GM19324 (cell line): ENCODE data around the gene ERBB4.
"Not testable (repeated sequence)": the region's sequence is repeated elsewhere in the genome, so short reads cannot be mapped to it uniquely, and the experiment has no call there.

Experiments used
- ATAC-seq: cut with Tn5 transposase; IDR thresholded peaks from one replicate; pipeline ENCODE4 v1.9.1; 2021; ENCODE audit warnings: mild to moderate bottlenecking, moderate library complexity; ENCODE audit not compliant: unreplicated experiment, low FRiP score

ERBB4 gene

DNA sequence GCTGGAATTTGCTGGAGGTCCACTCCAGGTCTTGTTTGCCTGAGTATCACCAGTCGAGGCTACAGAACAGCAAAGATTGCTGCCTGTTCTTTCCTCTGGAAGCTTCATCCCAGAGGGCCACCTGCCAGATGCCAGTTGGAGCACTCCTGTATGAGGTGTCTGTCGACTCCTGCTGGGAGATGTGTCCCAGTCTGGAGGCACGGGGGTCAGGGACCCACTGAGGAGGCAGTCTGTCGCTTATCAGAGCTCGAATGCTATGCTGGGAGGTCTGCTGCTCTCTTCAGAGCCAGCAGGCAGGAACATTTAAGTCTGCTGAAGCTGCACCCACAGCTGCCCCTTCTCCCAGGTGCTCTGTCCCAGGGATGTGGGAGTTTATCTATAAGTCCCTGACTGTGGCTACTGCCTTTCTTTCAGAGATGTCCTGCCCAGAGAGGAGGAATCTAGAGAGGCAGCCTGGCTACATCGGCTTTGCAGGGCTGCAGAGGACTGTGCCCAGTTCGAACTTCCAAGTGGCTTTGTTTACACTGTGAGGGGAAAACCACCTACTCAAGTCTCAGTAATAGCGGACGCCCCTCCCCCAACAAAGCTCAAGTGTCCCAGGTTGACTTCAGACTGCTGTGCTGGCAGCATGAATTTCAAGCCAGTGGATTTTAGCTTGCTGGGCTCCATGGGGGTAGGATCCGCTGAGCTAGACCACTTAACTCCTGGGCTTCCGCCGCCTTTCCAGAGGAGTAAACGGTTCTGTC is 301.1 kb downstream of the ERBB4 start:
- no peak for ATAC-seq

DNA sequence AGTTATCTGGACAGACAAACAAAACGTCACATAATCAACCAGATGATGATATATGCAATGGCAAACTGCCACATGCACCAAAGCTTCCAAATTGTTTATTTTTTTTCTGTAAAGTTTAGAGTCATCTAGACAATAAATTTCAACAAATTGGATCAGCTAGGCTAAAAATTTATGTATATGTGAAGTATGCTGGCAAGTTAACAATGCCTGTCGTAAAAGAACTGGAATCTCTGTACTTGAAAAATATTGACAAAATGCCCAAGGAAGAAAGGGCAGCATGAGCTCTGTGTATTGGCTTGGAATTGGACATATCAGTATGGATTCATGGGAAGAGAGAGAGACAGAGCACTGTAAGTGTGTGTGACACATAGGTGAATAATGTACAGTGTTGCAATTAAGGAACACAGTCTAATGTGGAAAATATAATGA is 309.8 kb downstream of the ERBB4 start:
- ATAC-seq, result no peak

DNA sequence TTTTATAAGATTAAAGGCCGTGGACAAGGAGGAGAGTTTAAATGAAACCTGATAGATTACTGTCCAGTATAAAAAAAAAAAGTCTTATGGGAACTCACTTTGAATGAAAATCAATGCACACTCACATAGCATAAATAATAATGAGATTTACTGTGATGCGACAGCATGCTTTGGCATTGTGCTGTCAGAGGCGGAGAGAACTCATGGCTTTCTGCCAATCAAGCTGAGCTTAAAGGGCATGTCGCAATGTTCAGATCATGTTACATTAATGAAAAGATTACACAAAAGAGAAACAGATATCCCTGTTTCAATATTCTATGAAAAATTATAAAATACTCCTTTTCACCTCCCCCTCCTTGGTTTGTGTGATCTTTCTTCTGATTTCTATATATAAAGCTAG is 310.8 kb downstream of the ERBB4 start:
- no peak for ATAC-seq

DNA sequence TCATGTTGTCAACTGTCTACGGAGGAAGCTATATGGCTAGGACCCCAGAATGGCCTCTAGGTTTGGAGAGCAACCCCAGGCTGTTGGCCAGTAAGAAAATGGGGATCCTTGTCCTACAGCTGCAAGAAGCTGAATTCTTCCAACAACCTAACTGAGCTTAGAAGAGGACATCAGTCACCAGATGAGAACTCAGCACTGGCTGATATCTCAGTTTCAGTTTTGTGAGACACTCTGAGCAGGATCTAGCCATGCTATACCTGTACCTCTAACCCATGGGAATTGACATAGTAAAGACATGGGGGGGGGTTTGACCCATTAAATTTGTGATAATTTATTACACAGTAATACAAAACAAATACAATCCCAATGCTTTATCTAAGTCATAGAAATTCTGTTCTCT is 312.5 kb downstream of the ERBB4 start:
- ATAC-seq, result no peak

DNA sequence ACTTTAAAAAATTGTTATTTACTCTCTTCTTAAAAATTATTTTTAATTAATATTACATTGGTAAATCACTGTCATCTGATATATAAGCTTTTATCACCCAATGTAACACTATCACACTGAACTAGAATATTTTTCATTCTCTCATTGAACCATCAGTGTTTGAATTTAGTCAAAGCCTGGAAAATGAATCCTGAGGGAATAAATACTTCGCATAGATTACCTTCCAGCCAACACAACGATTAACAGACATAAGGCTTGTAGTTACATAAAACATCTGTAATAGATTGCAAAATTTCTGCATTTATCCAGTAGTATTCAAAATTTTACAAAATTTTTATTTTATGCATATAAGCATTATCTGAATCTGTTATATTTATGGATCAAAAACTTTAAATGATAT is 314.9 kb downstream of the ERBB4 start:
- no peak for ATAC-seq

DNA sequence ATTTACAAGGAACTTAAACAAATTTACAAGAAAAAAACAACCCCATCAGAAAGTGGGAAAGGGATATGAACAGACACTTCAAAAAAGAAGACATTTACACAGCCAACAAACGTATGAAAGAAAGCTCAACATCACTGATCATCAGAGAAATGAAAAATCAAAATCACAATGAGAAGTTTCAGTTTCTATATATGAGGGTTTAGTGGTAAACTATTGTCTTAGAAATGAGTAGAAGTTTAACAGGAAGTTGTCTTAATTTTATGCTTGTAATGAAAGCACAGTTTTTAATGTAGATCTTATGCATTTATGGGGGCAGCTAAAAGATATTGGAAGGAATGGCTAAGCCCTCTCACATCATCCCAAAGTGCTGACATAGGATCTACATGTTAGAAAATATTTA is 325.4 kb downstream of the ERBB4 start:
- ATAC-seq, result no peak

DNA sequence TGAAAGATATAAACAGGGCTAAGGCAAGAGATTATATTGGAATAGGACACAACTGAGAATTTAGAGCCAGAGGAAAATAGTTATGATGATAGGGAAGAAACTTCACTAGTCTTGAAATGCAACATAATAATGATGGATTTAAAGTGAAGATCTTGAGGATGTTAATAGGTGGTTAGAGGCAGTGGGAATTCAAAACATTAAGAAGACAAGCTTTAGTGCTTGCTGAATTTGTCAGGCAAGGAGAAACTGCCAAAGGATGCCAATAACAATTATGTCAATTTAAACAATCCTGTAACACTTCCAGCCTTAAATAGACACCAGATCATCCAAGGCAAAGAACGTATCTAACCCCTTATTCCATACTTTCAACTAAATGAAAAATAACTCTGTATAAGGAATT is 330.1 kb downstream of the ERBB4 start:
- ATAC-seq, result no peak

DNA sequence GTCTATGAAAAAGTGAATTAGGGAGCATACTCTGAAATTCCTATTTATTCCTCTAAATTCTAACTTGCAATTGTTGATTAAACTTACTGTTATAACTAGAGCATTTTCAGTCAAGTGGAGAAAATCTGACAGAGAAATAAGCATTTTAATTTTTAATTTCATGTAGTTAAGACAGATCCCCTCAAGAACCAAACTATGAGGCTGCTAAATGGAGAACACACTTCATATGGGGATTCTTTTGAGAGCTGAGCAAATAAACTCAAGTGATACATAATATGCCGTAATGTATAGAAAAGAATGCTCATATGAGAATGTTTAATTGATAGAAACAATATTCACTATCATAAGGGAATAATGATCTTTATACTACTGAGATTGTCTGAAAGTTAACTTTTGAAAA is 340.8 kb downstream of the ERBB4 start:
- no peak for ATAC-seq

DNA sequence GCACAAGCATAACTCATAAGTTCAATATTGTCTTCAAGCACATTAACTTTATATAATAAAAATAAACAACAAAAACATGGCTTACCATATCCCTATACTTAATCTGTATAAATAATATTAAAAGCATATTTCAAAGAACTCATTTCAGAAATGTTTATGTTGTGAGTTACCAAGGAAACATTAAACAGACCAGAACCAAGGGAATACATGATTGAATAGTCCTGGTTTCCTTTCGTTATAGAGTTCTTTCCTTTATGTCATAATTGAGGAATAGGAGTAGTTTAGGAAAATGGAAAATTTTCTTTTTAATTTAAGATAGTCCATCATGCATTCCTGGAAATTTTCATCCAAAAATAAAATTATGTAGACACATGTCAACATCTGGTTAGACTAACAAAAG is 343.0 kb downstream of the ERBB4 start:
- no peak for ATAC-seq

DNA sequence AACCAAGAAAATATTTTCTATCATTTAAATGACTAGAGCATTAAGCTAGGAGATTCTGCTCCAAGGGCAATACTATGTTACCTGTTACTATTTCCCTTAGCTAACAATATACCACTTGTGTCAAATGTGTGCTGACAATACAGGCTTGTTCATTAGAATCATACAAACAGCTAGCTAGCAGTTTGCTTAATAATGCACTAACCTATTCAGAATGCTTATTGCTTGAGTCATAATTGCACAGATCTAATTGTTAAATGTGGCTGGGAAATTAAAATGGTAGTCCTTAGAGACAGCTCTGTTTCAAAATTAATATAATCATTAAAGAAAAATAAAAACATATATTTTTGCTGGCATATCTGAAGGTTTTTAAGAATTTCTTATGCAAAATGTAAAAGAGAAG is 344.2 kb downstream of the ERBB4 start:
- ATAC-seq, result no peak

DNA sequence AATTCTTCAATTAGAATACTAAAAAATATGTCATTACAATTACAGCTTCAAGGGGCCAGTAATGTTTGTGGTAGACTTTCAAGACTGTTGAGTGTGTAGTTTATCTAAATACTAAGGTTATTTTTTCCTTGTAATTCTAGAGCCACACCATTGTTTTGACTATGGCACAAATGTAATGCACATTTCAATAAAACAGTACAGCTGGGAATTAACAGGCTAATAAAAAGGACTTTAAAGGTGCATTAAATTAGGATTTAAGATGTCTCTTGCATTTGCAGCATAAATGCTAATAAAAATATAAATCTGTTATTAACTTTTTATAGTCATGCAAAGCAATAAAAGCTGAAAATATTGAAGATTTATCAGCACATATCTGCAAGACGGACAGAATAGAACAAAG is 344.8 kb downstream of the ERBB4 start:
- no peak for ATAC-seq

DNA sequence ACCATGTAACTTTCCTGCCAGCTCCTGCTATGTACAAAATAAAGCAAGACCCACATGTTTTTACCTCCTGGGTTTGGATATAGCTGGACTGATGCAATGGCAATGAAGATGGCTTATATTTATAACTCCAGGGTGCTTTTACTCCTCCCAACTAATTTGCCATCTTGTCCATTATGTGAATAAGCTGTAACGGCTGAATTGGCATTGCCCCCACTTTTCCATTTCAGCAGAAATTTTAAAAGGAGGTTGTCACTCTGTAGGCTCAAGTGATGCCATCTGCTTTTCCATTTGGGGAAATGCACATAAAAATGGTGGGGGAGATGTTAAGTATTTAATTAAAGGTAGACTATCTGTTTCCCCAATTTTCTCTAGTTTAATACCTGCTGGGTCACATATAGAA is 345.5 kb downstream of the ERBB4 start:
- no peak for ATAC-seq

DNA sequence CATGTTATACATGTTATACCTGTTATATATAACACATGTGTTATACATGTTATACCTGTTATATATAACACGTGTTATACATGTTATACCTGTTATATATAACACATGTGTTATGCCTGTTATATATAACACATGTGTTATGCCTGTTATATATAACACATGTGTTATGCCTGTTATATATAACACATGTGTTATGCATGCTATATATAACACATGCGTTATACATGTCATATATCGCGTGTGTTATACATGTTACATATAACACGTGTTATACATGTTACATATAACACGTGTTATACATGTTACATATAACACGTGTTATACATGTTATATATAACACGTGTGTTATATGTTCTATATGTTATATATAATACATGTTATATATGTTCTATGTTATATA is 347.2 kb downstream of the ERBB4 start:
- not testable (repeated sequence) for ATAC-seq

DNA sequence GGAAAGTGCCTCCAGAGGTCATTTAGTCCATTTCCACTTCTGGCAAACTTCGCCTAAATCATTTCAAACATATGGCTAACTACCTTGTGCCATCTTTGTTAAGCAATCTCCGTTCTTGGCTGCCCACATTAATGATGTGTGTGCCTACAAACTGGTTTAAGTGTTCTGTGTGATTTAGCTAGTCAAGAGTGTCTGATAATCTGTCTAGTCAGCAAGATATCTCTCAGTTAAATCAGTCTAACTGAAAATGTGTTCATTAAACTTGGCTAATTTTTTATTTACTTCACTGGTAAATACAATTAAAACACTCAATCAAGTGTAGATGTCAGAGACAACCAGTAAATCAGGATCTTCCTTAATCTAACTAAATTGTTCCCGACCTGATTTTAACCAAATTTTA is 352.4 kb downstream of the ERBB4 start:
- ATAC-seq, result no peak

DNA sequence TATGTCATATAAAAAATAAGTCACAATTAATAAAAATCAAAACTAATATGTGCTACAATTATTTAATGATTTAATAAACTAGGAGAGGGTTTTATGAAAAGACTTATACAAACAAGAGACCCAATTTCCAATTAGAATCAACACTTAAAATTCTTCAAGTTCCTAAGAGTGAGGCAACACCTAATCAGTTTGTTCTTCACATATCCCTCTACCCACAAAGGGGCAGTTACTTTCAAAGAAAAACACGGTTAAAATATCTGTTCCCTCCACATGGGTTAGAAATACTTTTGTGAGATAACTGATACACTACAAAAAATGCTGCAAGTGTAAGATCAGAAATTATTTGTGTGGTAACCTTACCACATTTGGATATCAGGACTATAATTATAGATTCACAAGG is 357.0 kb downstream of the ERBB4 start:
- ATAC-seq, result no peak

DNA sequence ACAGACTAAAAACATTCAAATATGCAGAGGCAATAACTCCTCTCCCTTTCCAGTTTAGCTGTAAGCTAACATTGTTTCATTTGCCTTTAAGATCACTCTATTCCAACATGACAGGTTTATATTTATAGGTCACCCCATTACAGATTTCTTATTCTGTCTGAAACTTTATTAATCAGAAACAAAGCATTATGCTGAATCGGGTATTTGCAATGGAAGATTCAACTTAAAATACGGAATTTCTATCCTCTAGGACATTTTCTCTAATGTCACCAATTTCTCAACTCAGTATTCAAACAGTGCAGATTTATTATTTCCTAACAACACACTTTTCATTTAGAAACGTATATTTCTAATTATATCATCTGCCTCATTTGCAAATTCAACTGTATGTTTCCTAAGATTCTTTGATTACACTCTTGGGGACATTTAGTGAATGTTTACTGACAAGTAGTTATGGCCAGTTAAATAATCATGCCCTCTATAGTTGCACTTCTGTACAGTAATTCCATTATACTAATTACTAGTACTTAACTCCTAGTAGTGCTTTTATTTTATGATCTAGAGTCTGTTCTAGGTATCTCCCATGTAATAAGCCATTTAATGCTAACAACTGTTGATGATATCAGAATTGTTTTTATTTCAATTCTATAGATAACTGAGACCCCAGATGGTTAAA is 358.1 kb downstream of the ERBB4 start:
- ATAC-seq, result no peak

DNA sequence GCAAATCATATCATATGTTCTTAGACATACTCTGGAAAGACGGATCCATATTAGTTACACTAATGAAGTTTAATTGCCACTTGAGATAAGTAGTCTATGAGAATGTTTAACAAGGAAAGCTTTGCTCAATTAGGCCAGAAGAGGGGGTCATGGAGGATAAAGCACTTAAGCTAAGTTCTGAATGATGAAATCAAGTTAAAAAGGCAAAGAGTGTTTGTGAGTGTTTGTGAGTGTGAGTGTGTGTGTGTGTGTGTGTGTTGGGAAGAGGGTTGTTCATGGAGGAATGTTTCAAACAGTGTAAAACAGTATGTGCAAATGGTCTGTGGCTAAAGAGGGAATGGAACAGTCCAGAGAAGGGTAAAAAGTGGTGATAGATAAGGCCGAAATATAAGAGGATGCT is 360.9 kb downstream of the ERBB4 start:
- no peak for ATAC-seq

DNA sequence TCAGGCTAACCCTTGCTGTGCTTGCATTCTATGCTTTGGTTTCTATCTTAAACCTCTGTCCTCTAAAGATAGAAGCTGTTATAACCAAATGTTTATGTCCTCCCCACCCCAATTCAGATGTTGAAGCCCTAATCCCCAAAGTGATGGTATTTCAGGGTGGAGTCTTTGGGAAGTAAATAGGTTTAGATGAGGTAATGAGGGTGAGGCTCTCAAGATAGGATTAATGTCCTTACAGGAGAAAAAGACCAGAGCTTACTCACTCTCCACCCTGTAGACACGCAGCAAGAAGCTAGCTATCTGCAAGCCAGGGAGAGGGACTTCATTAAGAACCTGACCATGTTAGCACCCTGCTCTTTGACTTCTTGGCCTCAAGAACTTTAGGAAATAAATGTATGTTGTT is 362.5 kb downstream of the ERBB4 start:
- no peak for ATAC-seq

DNA sequence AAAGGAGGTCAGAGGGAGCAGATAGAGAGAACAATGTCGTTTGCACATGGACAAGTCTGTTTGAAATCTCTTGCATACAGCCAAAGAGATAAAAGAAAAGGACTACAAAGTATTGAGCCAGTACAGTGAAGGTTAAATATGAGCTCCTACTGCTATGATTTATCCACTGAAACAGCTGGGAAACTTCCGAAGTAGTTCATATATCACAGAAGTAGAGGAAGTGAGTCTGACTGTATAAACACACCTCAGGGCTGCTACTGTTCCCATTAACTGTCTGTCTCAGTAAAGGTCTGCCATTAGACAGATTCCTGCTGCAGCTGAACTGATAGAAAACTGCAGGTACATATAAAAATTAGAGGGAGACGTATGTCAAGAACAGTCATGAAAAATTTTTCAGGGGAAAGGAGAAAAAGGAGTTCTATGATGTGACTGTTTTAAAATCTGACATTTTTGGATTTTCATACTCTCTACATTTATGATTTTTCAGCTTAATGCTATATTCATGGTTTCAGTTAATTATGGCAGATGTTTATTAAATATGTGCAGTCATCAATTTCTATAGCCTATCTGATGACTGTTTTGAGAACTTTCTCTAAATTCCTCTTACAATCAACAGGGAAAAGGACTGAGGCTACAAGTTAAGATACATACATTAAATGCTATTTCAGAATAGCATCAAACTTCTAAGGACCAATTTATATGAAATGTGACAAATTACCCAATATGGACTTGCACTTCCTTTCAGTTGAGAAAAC is 364.7 kb downstream of the ERBB4 start:
- no peak for ATAC-seq

DNA sequence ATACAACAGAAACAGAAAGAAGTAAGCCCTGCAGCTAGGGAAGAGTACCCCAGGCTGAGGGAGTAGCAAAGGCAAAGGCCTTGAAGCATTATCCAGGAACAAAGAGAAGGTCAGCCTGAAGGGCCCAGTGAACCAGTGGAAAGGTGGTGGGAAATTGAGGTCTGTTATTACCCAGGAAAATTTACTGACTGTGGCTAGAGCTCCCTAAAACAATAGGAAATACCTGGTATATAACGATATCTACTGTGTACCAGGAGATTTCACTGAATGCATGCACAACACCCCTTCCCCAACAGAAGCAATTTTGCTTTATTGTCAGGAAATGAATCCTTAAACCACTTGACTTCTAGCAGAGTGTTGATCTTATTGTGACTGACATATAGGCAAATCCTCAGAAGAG is 365.3 kb downstream of the ERBB4 start:
- no peak for ATAC-seq

DNA sequence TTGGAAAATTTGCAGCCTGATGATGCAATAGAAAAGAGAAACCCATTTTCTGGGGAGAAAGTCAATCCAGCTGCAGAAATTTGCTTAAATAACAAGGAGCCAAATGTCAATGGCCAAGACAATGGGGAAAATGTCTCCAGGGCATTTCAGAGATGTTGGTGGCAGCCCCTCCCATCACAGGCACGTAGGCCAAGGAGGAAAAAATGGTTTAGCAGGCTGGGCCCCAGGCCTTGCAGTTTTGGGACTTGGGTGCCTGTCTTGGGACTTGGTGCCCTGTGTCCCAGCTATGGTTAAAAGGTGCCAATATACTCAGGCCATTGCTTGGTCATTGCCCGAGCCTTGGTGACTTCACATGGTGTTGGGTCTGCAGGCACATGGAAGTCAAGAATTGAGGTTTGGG is 368.2 kb downstream of the ERBB4 start:
- no peak for ATAC-seq

DNA sequence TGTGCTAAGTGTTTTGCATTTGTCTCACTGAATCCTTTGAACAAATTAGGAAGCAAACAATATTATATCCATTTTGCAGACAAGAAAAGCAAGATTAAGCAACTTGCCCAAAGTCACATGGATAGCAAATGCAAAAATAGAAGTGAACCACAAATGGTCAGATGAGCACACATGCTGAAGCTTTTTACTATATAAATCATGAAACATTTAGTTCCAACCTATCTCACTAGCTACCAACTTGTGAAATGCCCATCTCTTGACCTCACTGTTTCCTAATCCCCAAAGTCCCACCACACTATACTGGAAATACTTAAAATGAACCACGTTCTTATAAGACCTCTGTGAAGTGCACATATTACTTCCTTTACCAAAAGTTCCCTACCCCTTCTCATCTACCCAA is 380.5 kb downstream of the ERBB4 start:
- no peak for ATAC-seq
